Measurements from ENCODE around the gene ERP27.

GRCh38 chr12:14965221-14965620 lies 26.9 kb upstream of the ERP27 start:
- no peak for TF ChIP-seq CTCF (IDR thresholded peaks at IDR 0.05)
- no peak for TF ChIP-seq IRF2 (CRISPR knock-in tag; IDR thresholded peaks at IDR 0.05; ENCODE audit: borderline replicate concordance, low read depth)

All from WTC11 (cell line).